H1 (cell line): ENCODE results near the gene BMERB1. TPM values are rescaled to one million over a fixed set of nuclear protein-coding genes. Genes with fewer than 3 reads are reported as not detected.

Source experiments
- CTCF ChIA-PET: fragments of 300-600 bp; sonication (Branson Sonifier 250); formaldehyde crosslinking; loops from one replicate; lab custom pipeline; 2021; ENCODE audit not compliant: partially characterized antibody; lab: Charles Lee
- POLR2A ChIA-PET: fragments of 300-600 bp; sonication (Branson Sonifier 250); formaldehyde crosslinking; loops from one replicate; lab custom pipeline; 2021; ENCODE audit warnings: inconsistent platforms; ENCODE audit not compliant: partially characterized antibody; lab: Charles Lee
- DNase-seq, 2 experiments: peaks; one replicate each; pipeline versions ENCODE4 v3.0.0 to v3.0.0-alpha.2; 2010 to 2022; ENCODE audit warnings: low spot score in 2 of 2, low read depth in 1 of 2, mixed read lengths in 1 of 2
- FAIRE-seq: peaks from 2 replicates; lab custom pipeline; 2011; peaks lifted over from hg19 to GRCh38; lab: Jason Lieb, UNC
- H2AFZ ChIP-seq: 2 replicates; pipeline ENCODE4 v1.8.1; 2012; ENCODE audit warnings: low read length, inconsistent platforms
- H2AK5ac ChIP-seq: 2 replicates; pipeline ENCODE4 v1.6.1; 2013; ENCODE audit warnings: low read depth, low read length
- H2BK120ac ChIP-seq: replicated peaks from 2 replicates; pipeline ENCODE3; 2013; ENCODE audit warnings: low read depth, low read length, inconsistent platforms
- H2BK12ac ChIP-seq: 2 replicates; pipeline ENCODE4 v1.6.1; 2013; ENCODE audit warnings: low read depth, low read length
- H2BK15ac ChIP-seq: 2 replicates; pipeline ENCODE4 v1.6.1; 2013; ENCODE audit warnings: low read length
- H2BK20ac ChIP-seq: 2 replicates; pipeline ENCODE4 v1.6.1; 2013; ENCODE audit warnings: low read length
- H2BK5ac ChIP-seq: 2 replicates; pipeline ENCODE4 v1.6.1; 2013; ENCODE audit warnings: low read depth, low read length
- H3K14ac ChIP-seq: 2 replicates; pipeline ENCODE4 v1.6.1; 2013; ENCODE audit warnings: inconsistent platforms; ENCODE audit not compliant: insufficient read length
- H3K18ac ChIP-seq: 2 replicates; pipeline ENCODE4 v1.6.1; 2013; ENCODE audit warnings: low read length; ENCODE audit errors: extremely low read depth
- H3K23ac ChIP-seq: 2 replicates; pipeline ENCODE4 v1.6.1; 2013; ENCODE audit warnings: inconsistent platforms; ENCODE audit not compliant: insufficient read length
- H3K23me2 ChIP-seq: 2 replicates; pipeline ENCODE4 v1.6.1; 2013; ENCODE audit warnings: low read depth, low read length
- H3K27ac ChIP-seq: 2 replicates; pipeline ENCODE4 v1.6.1; 2011; ENCODE audit warnings: low read depth, low read length, inconsistent platforms
- H3K27me3 ChIP-seq, 4 experiments: replicated peaks in 1 of 4; 1 replicate in 1 of 4; 2 replicates in 3 of 4; pipeline versions ENCODE4 v1.6.1 to v1.8.1; 2011 to 2013; ENCODE audit warnings: low read length in 3 of 4, mild to moderate bottlenecking in 3 of 4, inconsistent platforms in 2 of 4, mixed read lengths in 2 of 4, moderate library complexity in 1 of 4; ENCODE audit not compliant: control insufficient read depth in 3 of 4, insufficient read depth in 3 of 4; ENCODE audit errors: extremely low read depth in 1 of 4
- H3K36me3 ChIP-seq, 4 experiments: 2 replicates each; pipeline versions ENCODE4 v1.6.1 to v1.8.1; 2011 to 2013; ENCODE audit warnings: mild to moderate bottlenecking in 4 of 4, low read length in 3 of 4, moderate library complexity in 2 of 4, control low read depth in 1 of 4, inconsistent platforms in 1 of 4; ENCODE audit not compliant: insufficient read depth in 4 of 4, control insufficient read depth in 2 of 4
- H3K4ac ChIP-seq: replicated peaks from 2 replicates; pipeline ENCODE3; 2013; ENCODE audit warnings: low read length, low read depth, mixed read lengths, inconsistent platforms; ENCODE audit not compliant: insufficient read length
- H3K4me1 ChIP-seq, 4 experiments: replicated peaks in 1 of 4; 1 replicate in 1 of 4; 2 replicates in 3 of 4; pipeline versions ENCODE4 v1.6.1 to v1.8.1; 2011 to 2013; ENCODE audit warnings: low read length in 3 of 4, inconsistent platforms in 2 of 4, mixed read lengths in 1 of 4; ENCODE audit not compliant: insufficient read depth in 4 of 4, control insufficient read depth in 3 of 4
- H3K4me2 ChIP-seq, 2 experiments: 2 replicates each; pipeline versions ENCODE4 v1.6.1 to v1.8.1; 2011 to 2013; ENCODE audit warnings: low read depth in 2 of 2, low read length in 2 of 2, control low read depth in 1 of 2, inconsistent platforms in 1 of 2, mild to moderate bottlenecking in 1 of 2; ENCODE audit not compliant: insufficient read depth in 1 of 2
- H3K4me3 ChIP-seq, 4 experiments: fragments of 200-600, 300-600 bp in 1 of 4; sonication (generic), shearing (Covaris generic), sonication (Bioruptor Twin) in 1 of 4; 2 replicates each; pipeline versions ENCODE4 v1.5.1 to v1.8.1; 2011 to 2016; ENCODE audit warnings: low read length in 4 of 4, low read depth in 3 of 4, control low read depth in 2 of 4, inconsistent platforms in 2 of 4, mild to moderate bottlenecking in 2 of 4, mixed read lengths in 1 of 4, moderate library complexity in 1 of 4; ENCODE audit not compliant: insufficient read depth in 2 of 4; ENCODE audit errors: extremely low read depth in 1 of 4
- H3K56ac ChIP-seq: replicated peaks from 2 replicates; pipeline ENCODE3; 2013; ENCODE audit warnings: low read depth, mild to moderate bottlenecking, mixed read lengths, low read length, inconsistent platforms; ENCODE audit not compliant: insufficient read length
- H3K79me1 ChIP-seq: 2 replicates; pipeline ENCODE4 v1.6.1; 2013; ENCODE audit warnings: low read depth, low read length, control low read depth
- H3K79me2 ChIP-seq, 2 experiments: 2 replicates each; pipeline versions ENCODE4 v1.6.1 to v1.8.1; 2012 to 2013; ENCODE audit warnings: low read length in 2 of 2, mild to moderate bottlenecking in 2 of 2, inconsistent platforms in 1 of 2; ENCODE audit not compliant: insufficient read depth in 2 of 2, control insufficient read depth in 1 of 2
- H3K9ac ChIP-seq, 4 experiments: replicated peaks in 1 of 4; 1 replicate in 1 of 4; 2 replicates in 3 of 4; pipeline versions ENCODE4 v1.6.1 to v1.8.1; 2011 to 2013; ENCODE audit warnings: low read depth in 3 of 4, low read length in 3 of 4, control low read depth in 2 of 4, mild to moderate bottlenecking in 2 of 4, moderate library complexity in 2 of 4, inconsistent platforms in 1 of 4; ENCODE audit errors: extremely low read depth in 1 of 4
- H3K9me3 ChIP-seq, 2 experiments: 2 replicates each; pipeline versions ENCODE4 v1.6.1 to v1.8.1; 2012 to 2013; ENCODE audit warnings: mild to moderate bottlenecking in 2 of 2, moderate library complexity in 2 of 2, control low read depth in 1 of 2, inconsistent platforms in 1 of 2, low read depth in 1 of 2, low read length in 1 of 2, mixed read lengths in 1 of 2; ENCODE audit not compliant: insufficient read depth in 2 of 2
- H4K20me1 ChIP-seq, 2 experiments: replicated peaks in 1 of 2; 2 replicates each; pipeline versions ENCODE3 to v1.8.1; 2011 to 2013; ENCODE audit warnings: inconsistent platforms in 2 of 2, low read length in 2 of 2, mild to moderate bottlenecking in 1 of 2; ENCODE audit not compliant: insufficient read depth in 2 of 2, control insufficient read depth in 1 of 2
- H4K5ac ChIP-seq: 2 replicates; pipeline ENCODE4 v1.6.1; 2013; ENCODE audit warnings: low read length, low read depth, mixed read lengths, inconsistent platforms; ENCODE audit not compliant: insufficient read length
- H4K8ac ChIP-seq: 2 replicates; pipeline ENCODE4 v1.8.0; 2013; ENCODE audit warnings: mild to moderate bottlenecking, moderate library complexity, low read length, inconsistent platforms; ENCODE audit not compliant: insufficient read depth; ENCODE audit errors: extremely low read depth
- H4K91ac ChIP-seq: replicated peaks from 2 replicates; pipeline ENCODE3; 2013; ENCODE audit warnings: low read length, mixed read lengths, inconsistent platforms; ENCODE audit not compliant: insufficient read length
- CHD2 ChIP-seq: IDR thresholded peaks from 2 replicates; pipeline ENCODE4 v1.6.1; 2012; ENCODE audit warnings: low read length, improper control_type of control experiment
- EZH2 ChIP-seq: fragments of 200-600 bp; sonication (generic); IDR thresholded peaks from 2 replicates; pipeline ENCODE4 v1.7.1; 2012; ENCODE audit warnings: low read depth, mild to moderate bottlenecking, moderate library complexity, low read length, inconsistent platforms; ENCODE audit not compliant: severe bottlenecking
- FOSL1 ChIP-seq: IDR thresholded peaks from 2 replicates; pipeline ENCODE4 v1.6.1; 2011; ENCODE audit warnings: mild to moderate bottlenecking, low read depth, low read length, moderate library complexity; ENCODE audit not compliant: insufficient read depth
- SIX5 ChIP-seq: IDR thresholded peaks from 2 replicates; pipeline ENCODE4 v1.6.1; 2011; ENCODE audit warnings: mild to moderate bottlenecking, low read depth, low read length
- TAF1 ChIP-seq: IDR thresholded peaks from 2 replicates; pipeline ENCODE4 v1.6.1; 2011; ENCODE audit warnings: mild to moderate bottlenecking, low read depth, low read length
- WGBS, 2 experiments: shearing (Covaris generic) in 1 of 2; methylation state at CpG; one replicate each; pipeline versions ENCODE4 v1.1.6 to v1.1.7; 2013 to 2015; ENCODE audit warnings: low lambda C conversion rate in 2 of 2, mixed read lengths in 2 of 2, inconsistent platforms in 1 of 2, low coverage in 1 of 2, missing lambda C conversion rate in 1 of 2; ENCODE audit not compliant: insufficient replicate concordance in 2 of 2, insufficient coverage in 1 of 2, insufficient read length in 1 of 2; ENCODE audit errors: extremely low coverage in 1 of 2, missing lambda C conversion rate in 1 of 2; 5-methylcytosine and 5-hydroxymethylcytosine counted together
- polyA plus RNA-seq, 7 experiments: library from polyadenylated mRNA; depleted of rRNA in 3 of 7; stranded (reverse) in 5 of 7; unstranded in 2 of 7; fragments of >200 nt in 5 of 7; fragments of 200-250 nt in 2 of 7; gene quantifications; 1 replicate in 5 of 7; 2 replicates in 1 of 7; 4 replicates in 1 of 7; pipeline versions ENCODE4 v1.2.1 to v1.2.3, GENCODE V29; 2011 to 2013; ENCODE audit warnings: missing spikeins in 2 of 7, mixed read lengths in 2 of 7
- total RNA-seq: library from RNA; stranded (reverse); fragmentation: NEBNext Ultra II Directional; extraction: Animal tissue kit (Norgen Biotek cat#: 25700); gene quantifications from 2 replicates; pipeline ENCODE4 v1.2.1, GENCODE V29; 2021

BMERB1 gene
- total and polyA plus RNA-seq, 2 of the 8 experiments (the other 6 are each of a cell fraction or from before 2014, with no cell fraction given) = 23.5 to 27.1 TPM

GRCh38 chr16:15439521-15439920, 5.1 kb downstream of the BMERB1 start:
- no peaks in the 10 kb centered on the region for H3K9me3 ChIP-seq
- H4K91ac ChIP-seq = no peak overlapping the region
- peaks cover 0 to 9% (median 4%) of the 10 kb centered on the region in 4 experiments; a peak in 2 of 7 replicates for H3K27me3 ChIP-seq
- H2BK5ac ChIP-seq = no peak overlapping the region
- H4K5ac ChIP-seq = no peak overlapping the region
- FAIRE-seq = no peak
- H2AK5ac ChIP-seq = no peak overlapping the region
- no peak overlapping the region for H3K23ac ChIP-seq
- H3K56ac ChIP-seq = no peak overlapping the region
- H4K8ac ChIP-seq = no peak overlapping the region
- no peak overlapping the region for H3K9ac ChIP-seq
- no peak overlapping the region for H3K14ac ChIP-seq
- H3K4me3 ChIP-seq = no peak overlapping the region
- no peak overlapping the region for H3K27ac ChIP-seq
- no peak for DNase-seq
- 0 out of 7 replicates have a peak, but pooled peaks cover 0 to 3% (median 0%) of the 10 kb centered on the region in 4 experiments for H3K4me1 ChIP-seq
- TF ChIP-seq SIX5 (no peak), CHD2 (no peak), FOSL1 (no peak), TAF1 (no peak), EZH2 (no peak)
- peaks cover 1 to 2% of the 10 kb centered on the region in 2 experiments for H4K20me1 ChIP-seq
- CTCF ChIA-PET = interaction anchor here (1.7 kb wide), 1 partner anchor 111 kb away, joined by 3 read pairs; no protein-coding TSS in a partner anchor
- H2AFZ ChIP-seq = no peak overlapping the region
- no peak overlapping the region for H2BK15ac ChIP-seq
- H3K79me1 ChIP-seq = no peaks in the 10 kb centered on the region
- no peak overlapping the region for H3K18ac ChIP-seq
- POLR2A ChIA-PET = interaction anchor here (0.6 kb wide), 1 partner anchor 180 kb away, joined by 4 read pairs; no protein-coding TSS in a partner anchor
- 87% methylated on average over 4 of the region's 4 CpGs; no CpG with 5 or more reads in 1 of the 2 experiments for WGBS, 2 experiments
- peaks cover 0 to 10% of the 10 kb centered on the region in 2 experiments; a peak in 1 of 4 replicates for H3K79me2 ChIP-seq
- H2BK20ac ChIP-seq = no peak overlapping the region
- H2BK12ac ChIP-seq = no peak overlapping the region
- peaks cover 11% of the 10 kb centered on the region; the same call in 1 of the 2 replicates for H3K23me2 ChIP-seq
- H3K4me2 ChIP-seq = no peak overlapping the region
- H3K4ac ChIP-seq = no peak overlapping the region
- no peaks in the 10 kb centered on the region for H3K36me3 ChIP-seq
- H2BK120ac ChIP-seq = no peak overlapping the region
